SU-DHL-6 (cell line): ENCODE measurements around the gene THAP2.
"Not testable (repeated sequence)": the region's sequence is repeated elsewhere in the genome, so short reads cannot be mapped to it uniquely, and the experiment has no call there.

Experiments used
- CTCF ChIP-seq: fragments of 200-600 bp; sonication (generic); IDR thresholded peaks from one replicate; pipeline ENCODE4 v1.5.1; 2017; ENCODE audit warnings: antibody characterized with exemption, mild to moderate bottlenecking, low read length, moderate library complexity; ENCODE audit not compliant: insufficient read depth, poor library complexity, severe bottlenecking
- EZH2phosphoT487 ChIP-seq: fragments of 200-600 bp; sonication (generic), shearing (Covaris generic); conservative IDR thresholded peaks from 2 replicates; pipeline ENCODE4 v1.6.1; 2018; ENCODE audit warnings: mild to moderate bottlenecking, antibody characterized with exemption, low read length, moderate library complexity, mixed read lengths

DNA sequence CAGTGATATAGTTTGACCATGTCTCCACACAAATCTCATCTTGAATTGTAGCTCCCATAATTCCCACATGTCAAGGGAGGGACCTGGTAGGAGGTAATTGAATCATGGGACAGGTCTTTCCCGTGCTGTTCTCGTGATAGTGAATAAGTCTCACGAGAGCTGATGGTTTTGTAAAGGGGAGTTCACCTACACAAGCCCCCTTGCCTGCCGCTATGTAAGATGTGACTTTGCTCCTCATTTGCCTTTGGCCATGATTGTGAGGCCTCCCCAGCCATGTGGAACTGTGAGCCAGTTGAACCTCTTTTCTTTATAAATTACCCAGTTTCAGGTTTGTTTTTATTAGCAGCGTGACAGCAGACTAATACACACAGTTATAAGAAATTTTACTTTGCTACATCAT lies 29.6 kb downstream of the THAP2 start:
- TF ChIP-seq CTCF, EZH2phosphoT487: not testable (repeated sequence)
